HEK293 (cell line): ENCODE results near the gene DNAJC3.

Source experiments
- CTCF ChIA-PET: fragments of 350-600 bp; formaldehyde crosslinking; extraction: SDS; loops from one replicate; lab custom pipeline; 2021; ENCODE audit warnings: antibody characterized with exemption; lab: Yijun Ruan, JAX
- POLR2A ChIA-PET: fragments of 300-600 bp; formaldehyde crosslinking; extraction: SDS; loops from one replicate; lab custom pipeline; 2020; ENCODE audit warnings: antibody characterized with exemption, inconsistent platforms; lab: Yijun Ruan, JAX
- H3K27ac ChIP-seq: fragments of 200-500 bp; sonication (Bioruptor generic); 2 replicates; pipeline ENCODE4 v1.5.1; 2014; ENCODE audit warnings: low read depth, low read length, control low read depth, inconsistent platforms; ENCODE audit errors: extremely low read depth
- H3K36me3 ChIP-seq, 2 experiments: fragments of 200-500 bp in 1 of 2; sonication (Bioruptor generic) in 1 of 2; 1 replicate in 1 of 2; 2 replicates in 1 of 2; pipeline ENCODE4 v1.5.1; 2014 to 2017; ENCODE audit warnings: inconsistent platforms in 2 of 2, low read length in 2 of 2; ENCODE audit not compliant: control insufficient read depth in 2 of 2, insufficient read depth in 1 of 2
- H3K4me1 ChIP-seq: fragments of 200-500 bp; sonication (Bioruptor generic); 2 replicates; pipeline ENCODE4 v1.5.1; 2014; ENCODE audit warnings: mild to moderate bottlenecking, low read length, inconsistent platforms; ENCODE audit not compliant: control insufficient read depth, insufficient read depth
- H3K4me3 ChIP-seq: 2 replicates; pipeline ENCODE4 v1.5.1; 2011; ENCODE audit warnings: low read depth, mild to moderate bottlenecking, control low read depth, low read length, moderate library complexity
- H3K9me3 ChIP-seq: fragments of 200-500 bp; sonication (Bioruptor generic); 2 replicates; pipeline ENCODE4 v1.5.1; 2014; ENCODE audit warnings: low read depth, low read length, inconsistent platforms; ENCODE audit not compliant: control insufficient read depth, insufficient read depth
- GFI1B ChIP-seq: fragments of 450-650 bp; formaldehyde crosslinking; IDR thresholded peaks from 2 replicates; pipeline ENCODE4 v1.5.1; 2016; ENCODE audit warnings: missing biosample characterization, missing genetic modification characterization
- HIC1 ChIP-seq: fragments of 450-650 bp; formaldehyde crosslinking; IDR thresholded peaks from 2 replicates; pipeline ENCODE4 v1.5.1; 2016; ENCODE audit warnings: missing biosample characterization, missing genetic modification characterization
- HOXD13 ChIP-seq: sonication (generic); formaldehyde crosslinking; IDR thresholded peaks from 2 replicates; pipeline ENCODE4 v1.8.0; 2022; ENCODE audit warnings: missing genetic modification reagents, borderline replicate concordance
- ZBTB1 ChIP-seq: fragments of 450-650 bp; formaldehyde crosslinking; IDR thresholded peaks from 2 replicates; pipeline ENCODE4 v1.5.1; 2016; ENCODE audit warnings: missing biosample characterization, missing genetic modification characterization
- ZIC2 ChIP-seq: fragments of 450-650 bp; formaldehyde crosslinking; IDR thresholded peaks from 2 replicates; pipeline ENCODE4 v1.5.1; 2016; ENCODE audit warnings: missing biosample characterization, missing genetic modification characterization
- ZNF146 ChIP-seq: fragments of 450-650 bp; formaldehyde crosslinking; IDR thresholded peaks from 2 replicates; pipeline ENCODE4 v1.5.1; 2016; ENCODE audit warnings: missing biosample characterization, missing genetic modification characterization
- ZNF174 ChIP-seq: fragments of 450-650 bp; formaldehyde crosslinking; IDR thresholded peaks from 2 replicates; pipeline ENCODE4 v1.5.0; 2017; ENCODE audit warnings: missing biosample characterization, mild to moderate bottlenecking, missing genetic modification characterization
- ZNF518A ChIP-seq: fragments of 450-650 bp; formaldehyde crosslinking; conservative IDR thresholded peaks from 2 replicates; pipeline ENCODE4 v1.5.1; 2016; ENCODE audit warnings: low read depth, missing biosample characterization, missing genetic modification characterization
- ZNF596 ChIP-seq: fragments of 450-650 bp; IDR thresholded peaks from 2 replicates; pipeline ENCODE4 v1.5.0; 2018; ENCODE audit warnings: missing biosample characterization, mild to moderate bottlenecking, missing genetic modification characterization, moderate library complexity
- ZNF76 ChIP-seq: fragments of 450-650 bp; formaldehyde crosslinking; IDR thresholded peaks from 2 replicates; pipeline ENCODE4; 2016; ENCODE audit warnings: low read depth, missing biosample characterization, missing genetic modification characterization, borderline replicate concordance
- ZNF776 ChIP-seq: fragments of 450-650 bp; formaldehyde crosslinking; IDR thresholded peaks from 2 replicates; pipeline ENCODE4 v1.5.0; 2017; ENCODE audit warnings: missing biosample characterization, missing genetic modification characterization, borderline replicate concordance
- ZSCAN16 ChIP-seq: fragments of 450-650 bp; formaldehyde crosslinking; IDR thresholded peaks from 2 replicates; pipeline ENCODE4 v1.5.1; 2016; ENCODE audit warnings: missing biosample characterization, missing genetic modification characterization
- ZSCAN18 ChIP-seq: fragments of 450-650 bp; formaldehyde crosslinking; IDR thresholded peaks from 2 replicates; pipeline ENCODE4 v1.5.1; 2016; ENCODE audit warnings: missing biosample characterization, missing genetic modification characterization
- ZSCAN4 ChIP-seq: fragments of 450-650 bp; formaldehyde crosslinking; IDR thresholded peaks from 2 replicates; pipeline ENCODE4 v1.5.1; 2017; ENCODE audit warnings: missing biosample characterization, missing genetic modification characterization
- TF ChIP-seq, protein P1 (sequence below): sonication (generic); formaldehyde crosslinking; IDR thresholded peaks from 2 replicates; pipeline ENCODE4 v1.8.1; 2022; ENCODE audit warnings: mild to moderate bottlenecking, moderate library complexity, missing genetic modification reagents
- TF ChIP-seq, protein P2 (sequence below): fragments of 450-650 bp; IDR thresholded peaks from 2 replicates; pipeline ENCODE4 v1.5.1; 2018; ENCODE audit warnings: missing biosample characterization, mild to moderate bottlenecking, missing genetic modification characterization

The DNAJC3 gene

GRCh38 chr13:95652244-95652764 lies 24.6 kb upstream of the DNAJC3 start (continued):
- TF ChIP-seq ZNF174 (tag by site-specific recombination), result no peak

DNA sequence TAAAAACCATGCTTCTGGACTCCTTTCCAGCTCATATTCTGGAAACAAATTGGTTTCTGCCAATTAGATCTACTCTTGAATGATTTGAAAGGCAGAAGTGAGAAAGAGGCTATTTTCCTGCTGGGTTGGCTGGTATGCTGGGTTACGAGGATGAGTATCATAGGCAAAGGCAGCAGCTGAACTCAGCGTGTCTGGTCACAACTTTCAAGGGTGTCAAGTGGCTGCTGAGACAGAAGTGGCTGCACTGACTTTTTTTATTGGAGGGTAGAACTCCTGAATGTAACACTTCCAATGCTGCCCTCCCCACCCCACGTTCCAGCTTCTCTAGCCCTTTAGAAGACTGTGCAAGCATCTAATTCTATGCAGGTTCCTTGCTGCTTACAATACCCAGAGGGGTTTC lies 24.1 kb upstream of the DNAJC3 start:
- H3K4me3 ChIP-seq, result no peak overlapping the region
- no peaks in the 10 kb centered on the region for H3K4me1 ChIP-seq
- TF ChIP-seq ZNF146 (tag by site-specific recombination) (no peak), HOXD13 (CRISPR knock-in tag) (no peak), ZNF518A (tag by site-specific recombination) (no peak), ZSCAN16 (tag by site-specific recombination) (no peak), ZSCAN4 (tag by site-specific recombination) (no peak), ZNF776 (no peak)
- TF ChIP-seq, protein P1, sequence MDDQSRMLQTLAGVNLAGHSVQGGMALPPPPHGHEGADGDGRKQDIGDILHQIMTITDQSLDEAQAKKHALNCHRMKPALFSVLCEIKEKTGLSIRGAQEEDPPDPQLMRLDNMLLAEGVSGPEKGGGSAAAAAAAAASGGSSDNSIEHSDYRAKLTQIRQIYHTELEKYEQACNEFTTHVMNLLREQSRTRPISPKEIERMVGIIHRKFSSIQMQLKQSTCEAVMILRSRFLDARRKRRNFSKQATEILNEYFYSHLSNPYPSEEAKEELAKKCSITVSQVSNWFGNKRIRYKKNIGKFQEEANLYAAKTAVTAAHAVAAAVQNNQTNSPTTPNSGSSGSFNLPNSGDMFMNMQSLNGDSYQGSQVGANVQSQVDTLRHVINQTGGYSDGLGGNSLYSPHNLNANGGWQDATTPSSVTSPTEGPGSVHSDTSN, result no peak
- TF ChIP-seq, protein P2, sequence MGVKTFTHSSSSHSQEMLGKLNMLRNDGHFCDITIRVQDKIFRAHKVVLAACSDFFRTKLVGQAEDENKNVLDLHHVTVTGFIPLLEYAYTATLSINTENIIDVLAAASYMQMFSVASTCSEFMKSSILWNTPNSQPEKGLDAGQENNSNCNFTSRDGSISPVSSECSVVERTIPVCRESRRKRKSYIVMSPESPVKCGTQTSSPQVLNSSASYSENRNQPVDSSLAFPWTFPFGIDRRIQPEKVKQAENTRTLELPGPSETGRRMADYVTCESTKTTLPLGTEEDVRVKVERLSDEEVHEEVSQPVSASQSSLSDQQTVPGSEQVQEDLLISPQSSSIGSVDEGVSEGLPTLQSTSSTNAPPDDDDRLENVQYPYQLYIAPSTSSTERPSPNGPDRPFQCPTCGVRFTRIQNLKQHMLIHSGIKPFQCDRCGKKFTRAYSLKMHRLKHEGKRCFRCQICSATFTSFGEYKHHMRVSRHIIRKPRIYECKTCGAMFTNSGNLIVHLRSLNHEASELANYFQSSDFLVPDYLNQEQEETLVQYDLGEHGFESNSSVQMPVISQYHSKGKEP (tag by site-specific recombination), result no peak
- no peak overlapping the region for H3K27ac ChIP-seq
- POLR2A ChIA-PET, result no interaction called here
- H3K9me3 ChIP-seq, result no peaks in the 10 kb centered on the region
- no peaks in the 10 kb centered on the region for H3K36me3 ChIP-seq
- CTCF ChIA-PET, result interaction anchor here (0.9 kb wide), 1 partner anchor 28 kb away, joined by 3 read pairs; no protein-coding TSS in a partner anchor

DNA sequence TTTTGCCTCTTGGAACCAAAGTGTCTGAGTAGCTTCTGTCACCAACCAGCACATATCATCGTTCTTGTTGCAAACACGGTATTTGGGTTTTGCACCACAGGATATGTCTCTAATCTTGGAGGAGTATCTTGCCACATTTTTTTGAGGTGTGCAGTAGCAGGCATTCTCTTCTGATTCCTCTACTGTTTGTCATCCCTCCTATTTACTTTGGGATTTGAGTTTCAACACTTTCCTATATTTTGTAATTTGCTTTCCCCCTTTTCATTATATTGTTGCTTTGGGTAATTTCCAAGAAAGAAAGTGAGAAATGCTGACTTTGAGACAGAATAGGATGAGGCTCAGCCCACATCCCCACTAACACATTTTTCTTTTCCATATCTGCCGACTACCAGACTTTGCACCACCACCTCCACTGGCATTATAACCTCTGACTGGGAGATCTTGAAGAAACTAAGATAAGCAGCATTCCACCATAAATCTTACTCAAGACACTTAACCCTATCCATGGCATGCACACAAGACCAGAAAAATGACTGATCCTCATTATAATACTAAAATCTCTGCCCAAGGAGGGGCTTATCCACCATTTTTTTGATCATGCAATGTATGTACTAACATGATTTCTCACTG lies 20.4 kb upstream of the DNAJC3 start:
- H3K36me3 ChIP-seq, result no peaks in the 10 kb centered on the region
- no peaks in the 10 kb centered on the region for H3K4me1 ChIP-seq
- no peaks in the 10 kb centered on the region for H3K9me3 ChIP-seq
- no peak for TF ChIP-seq ZNF596 (tag by site-specific recombination)
- no peak for TF ChIP-seq HIC1
- no peak for TF ChIP-seq GFI1B (tag by site-specific recombination)
- no peak for TF ChIP-seq ZNF76 (tag by site-specific recombination)
- no peak for TF ChIP-seq ZIC2 (tag by site-specific recombination)
- no peak for TF ChIP-seq ZBTB1
- no peak for TF ChIP-seq ZSCAN18 (tag by site-specific recombination)
- ChIA-PET CTCF (interaction anchor here (0.6 kb wide), 2 partner anchors 171 to 179 kb away, joined by 3 to 6 read pairs; no protein-coding TSS in a partner anchor), POLR2A (interaction anchor here (0.7 kb wide), 1 partner anchor 20 kb away, joined by 4 read pairs; the partner anchor contains the start of gene DNAJC3)
- no peak overlapping the region for H3K4me3 ChIP-seq
- no peak overlapping the region for H3K27ac ChIP-seq
